Gastroesophageal sphincter (tissue), 2 donors: Measurements from ENCODE around the gene FAM210B.

ENCODE experiments used
- POLR2A ChIP-seq, 2 donors: fragments of 450-650 bp; IDR thresholded peaks; one replicate each; pipeline ENCODE4 v1.6.1; 2017; ENCODE audit warnings: antibody characterized with exemption in 2 of 2, mild to moderate bottlenecking in 2 of 2, moderate library complexity in 1 of 2
- POLR2AphosphoS5 ChIP-seq: sonication (generic); formaldehyde crosslinking; IDR thresholded peaks from one replicate; pipeline ENCODE4 v1.6.1; 2017; ENCODE audit warnings: antibody characterized with exemption

DNA sequence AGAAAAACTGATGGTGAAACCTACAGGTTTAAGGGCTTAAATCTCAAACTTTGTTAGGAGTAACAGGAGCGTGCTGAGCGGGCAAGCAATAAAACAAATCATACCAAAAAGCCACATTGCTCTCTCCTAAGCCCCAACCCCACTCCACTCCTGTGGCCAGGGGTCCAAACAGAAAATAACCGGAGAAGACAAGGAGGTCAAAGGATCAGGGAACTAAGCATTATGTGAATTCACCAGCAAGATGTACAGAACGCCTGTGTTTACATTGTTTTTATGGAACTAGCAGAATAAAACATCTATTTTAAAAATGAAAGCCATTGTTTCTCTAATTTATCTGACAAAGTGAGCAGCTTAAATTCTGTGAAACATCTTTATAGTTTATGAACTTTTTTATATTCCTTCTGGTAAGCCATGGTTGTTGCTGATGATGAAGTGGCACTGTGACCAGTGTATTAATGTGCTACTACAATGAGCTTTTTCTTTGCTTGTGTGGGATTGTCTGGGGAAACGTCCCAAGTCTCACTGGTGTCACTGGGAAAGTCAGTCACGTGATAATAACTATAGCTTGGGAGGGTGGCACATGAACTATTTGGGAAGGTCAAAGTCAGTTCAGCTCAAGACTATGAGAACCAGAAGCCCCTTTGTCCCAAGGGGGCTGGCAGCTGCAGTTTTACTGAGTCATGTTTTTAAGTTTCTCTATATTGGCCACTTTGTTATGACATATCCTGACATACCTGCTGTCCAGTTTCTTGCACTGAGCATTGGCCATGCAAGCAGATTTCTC lies 9.8 kb downstream of the FAM210B start:
- TF ChIP-seq POLR2A (IDR thresholded peaks at IDR 0.05) (no peak), POLR2AphosphoS5 (no peak)
